Endothelial cell of umbilical vein (primary cell): Measurements from ENCODE around the gene RNF175. TPM values are rescaled to one million over a fixed set of nuclear protein-coding genes. Genes with fewer than 3 reads are reported as not detected.

Experiments
- BruUV-seq: library from RNA; stranded (reverse); fragments of 400-500 nt; replicated peaks from 2 replicates; lab custom pipeline; 2021; lab: Mats Ljungman, UMichigan
- CTCF ChIA-PET: fragments of 300-600, 350-600 bp; sonication (Branson Sonifier 250); formaldehyde crosslinking; loops from one replicate; lab custom pipeline; 2021; ENCODE audit warnings: antibody characterized with exemption, inconsistent platforms; lab: Charles Lee
- POLR2A ChIA-PET: fragments of 300-600, 350-600 bp; sonication (Branson Sonifier 250); formaldehyde crosslinking; loops from one replicate; lab custom pipeline; 2021; ENCODE audit warnings: antibody characterized with exemption, inconsistent platforms; lab: Charles Lee
- DNase-seq: peaks from one replicate; pipeline ENCODE4 v3.0.0-alpha.2; 2011; ENCODE audit warnings: low read depth, low spot score
- FAIRE-seq: peaks from 2 replicates; lab custom pipeline; 2011; peaks lifted over from hg19 to GRCh38; lab: Jason Lieb, UNC
- H2AFZ ChIP-seq: 2 replicates; pipeline ENCODE4 v1.6.0; 2012; ENCODE audit warnings: low read depth, low read length, control low read depth, inconsistent platforms
- H3K27ac ChIP-seq: 2 replicates; pipeline ENCODE4 v1.5.1; 2011; ENCODE audit warnings: low read depth, mild to moderate bottlenecking, control low read depth, low read length, moderate library complexity; ENCODE audit not compliant: insufficient read depth
- H3K27me3 ChIP-seq, 2 experiments: 2 replicates each; pipeline versions ENCODE4 v1.6.0 to v1.6.1; 2011; ENCODE audit warnings: low read length in 2 of 2, mixed read lengths in 1 of 2; ENCODE audit not compliant: control insufficient read depth in 2 of 2, insufficient read depth in 2 of 2
- H3K36me3 ChIP-seq, 2 experiments: 2 replicates in 1 of 2; 3 replicates in 1 of 2; pipeline ENCODE4 v1.5.1; 2011; ENCODE audit warnings: low read length in 2 of 2, mild to moderate bottlenecking in 1 of 2, moderate library complexity in 1 of 2; ENCODE audit not compliant: control insufficient read depth in 2 of 2, insufficient read depth in 2 of 2; ENCODE audit errors: extremely low read depth in 1 of 2
- H3K4me1 ChIP-seq: 3 replicates; pipeline ENCODE4 v1.5.1; 2011; ENCODE audit warnings: mild to moderate bottlenecking, low read length; ENCODE audit not compliant: control insufficient read depth, insufficient read depth; ENCODE audit errors: extremely low read depth
- H3K4me2 ChIP-seq: 2 replicates; pipeline ENCODE4 v1.6.1; 2011; ENCODE audit warnings: low read length, control low read depth, mixed read lengths; ENCODE audit not compliant: insufficient read depth
- H3K4me3 ChIP-seq, 3 experiments: fragments of 200-600 bp in 1 of 3; sonication (generic), shearing (Covaris generic) in 1 of 3; replicated peaks in 1 of 3; 2 replicates each; pipeline ENCODE4 v1.5.1; 2011 to 2016; ENCODE audit warnings: control low read depth in 3 of 3, low read length in 3 of 3, mild to moderate bottlenecking in 2 of 3, inconsistent platforms in 1 of 3, low read depth in 1 of 3, moderate library complexity in 1 of 3; ENCODE audit not compliant: insufficient read depth in 1 of 3
- H3K79me2 ChIP-seq: 2 replicates; pipeline ENCODE4 v1.6.0; 2012; ENCODE audit warnings: low read length, inconsistent platforms; ENCODE audit not compliant: control insufficient read depth, insufficient read depth
- H3K9ac ChIP-seq: replicated peaks from 2 replicates; pipeline ENCODE3; 2011; ENCODE audit warnings: low read length, control low read depth; ENCODE audit not compliant: insufficient read depth; ENCODE audit errors: extremely low read depth
- H3K9me1 ChIP-seq: replicated peaks from 3 replicates; pipeline ENCODE4 v1.6.0; 2011; ENCODE audit warnings: mild to moderate bottlenecking, low read length; ENCODE audit not compliant: control insufficient read depth, insufficient read depth; ENCODE audit errors: extremely low read depth
- H3K9me3 ChIP-seq: replicated peaks from 2 replicates; pipeline ENCODE4 v1.5.1; 2012; ENCODE audit warnings: low read length, inconsistent platforms; ENCODE audit not compliant: control insufficient read depth, insufficient read depth
- H4K20me1 ChIP-seq: replicated peaks from 2 replicates; pipeline ENCODE3; 2011; ENCODE audit warnings: mild to moderate bottlenecking, low read length; ENCODE audit not compliant: control insufficient read depth, insufficient read depth; ENCODE audit errors: extremely low read depth
- CTCF ChIP-seq, 2 donors: IDR thresholded peaks; 1 replicate in 1 of 2; 2 replicates in 1 of 2; pipeline ENCODE4 v1.5.1; 2011; ENCODE audit warnings: low read length in 2 of 2, mild to moderate bottlenecking in 2 of 2, moderate library complexity in 2 of 2, control low read depth in 1 of 2, inconsistent platforms in 1 of 2, low read depth in 1 of 2; ENCODE audit not compliant: insufficient read depth in 1 of 2; ENCODE audit errors: extremely low read depth in 1 of 2
- EZH2 ChIP-seq: IDR thresholded peaks from 2 replicates; pipeline ENCODE4 v1.6.1; 2012; ENCODE audit warnings: borderline replicate concordance, low read depth, mild to moderate bottlenecking, moderate library complexity, low read length, inconsistent platforms; ENCODE audit not compliant: severe bottlenecking
- FOS ChIP-seq: IDR thresholded peaks from 2 replicates; pipeline ENCODE4 v1.6.1; 2011; ENCODE audit warnings: mild to moderate bottlenecking, low read length, moderate library complexity, borderline replicate concordance; ENCODE audit not compliant: insufficient read depth
- GATA2 ChIP-seq: IDR thresholded peaks from 2 replicates; pipeline ENCODE4 v1.7.0; 2011; ENCODE audit warnings: low read depth, mild to moderate bottlenecking, moderate library complexity, mixed read lengths, low read length; ENCODE audit not compliant: insufficient read length, insufficient read depth
- JUN ChIP-seq: IDR thresholded peaks from 2 replicates; pipeline ENCODE4 v1.6.1; 2011; ENCODE audit warnings: borderline replicate concordance, low read depth; ENCODE audit not compliant: insufficient read length, insufficient read depth
- MAX ChIP-seq: IDR thresholded peaks from 2 replicates; pipeline ENCODE4 v1.6.1; 2011; ENCODE audit not compliant: insufficient read depth, insufficient read length
- MYC ChIP-seq: IDR thresholded peaks from one replicate; pipeline ENCODE4 v1.6.1; 2011; ENCODE audit warnings: mild to moderate bottlenecking, low read depth, low read length
- POLR2A ChIP-seq: IDR thresholded peaks from 2 replicates; pipeline ENCODE4 v1.6.1; 2012; ENCODE audit warnings: low read depth, mild to moderate bottlenecking, control low read depth, low read length
- POLR2AphosphoS5 ChIP-seq: IDR thresholded peaks from 2 replicates; pipeline ENCODE4 v1.6.1; 2012; ENCODE audit warnings: low read depth, mild to moderate bottlenecking, control low read depth, low read length, moderate library complexity; ENCODE audit not compliant: insufficient read depth
- dilution Hi-C: fragments of 300-500 bp; cut with MboI; formaldehyde crosslinking; loops from one replicate; pipeline ENCODE4 v1.15.0; 2019; ENCODE audit warnings: low sequenced_read_pairs; ENCODE audit not compliant: extremely low pct_ligation_motif_present
- intact Hi-C: fragments of 100-400 bp; cut with micrococcal nuclease; formaldehyde crosslinking; loops from one replicate; pipeline ENCODE4 v1.10.0; 2022
- polyA plus RNA-seq, 4 experiments: library from polyadenylated mRNA; depleted of rRNA in 3 of 4; stranded (reverse) in 3 of 4; unstranded in 1 of 4; fragments of >200 nt; gene quantifications; 2 replicates each; pipeline versions ENCODE4 v1.2.1 to v1.2.3, GENCODE V29; 2011 to 2012; ENCODE audit warnings: missing spikeins in 1 of 4
- total RNA-seq: library from RNA; stranded (reverse); gene quantifications from 2 replicates; pipeline ENCODE4 v1.2.3, GENCODE V29; 2021

The RNF175 gene
- total and polyA plus RNA-seq, 2 donors (not counting 3 experiments of a cell fraction or from before 2014, with no cell fraction given): not detected

- H4K20me1 ChIP-seq: no peaks in the 10 kb centered on the region
- BruUV-seq: no TSS peak
- H3K27me3 ChIP-seq: peaks cover 73 to 96% of the 10 kb centered on the region in 2 experiments
- DNase-seq: no peak
- POLR2A ChIA-PET: no interaction called here
- no peak overlapping the region for H3K4me2 ChIP-seq
- CTCF ChIA-PET: interaction anchor here (0.9 to 1.5 kb wide), 3 partner anchors 9 to 716 kb away, joined by 3 to 6 read pairs (median 4); no protein-coding TSS in a partner anchor
- TF ChIP-seq GATA2 (no peak), POLR2AphosphoS5 (no peak), MYC (no peak), CTCF (IDR thresholded peaks at IDR 0.05; ENCODE audit: extremely low read depth in 1 of 2, insufficient read depth in 1 of 2, low read depth in 1 of 2, low read length in 2 of 2) (no peak), FOS (no peak), EZH2 (no peak), JUN (no peak), MAX (no peak), POLR2A (no peak)
- H3K9ac ChIP-seq: no peak overlapping the region
- H3K9me3 ChIP-seq: no peaks in the 10 kb centered on the region
- intact Hi-C loops (no loop called here), dilution Hi-C loops (no loop called here)
- no peaks in the 10 kb centered on the region for H3K9me1 ChIP-seq
- no peaks in the 10 kb centered on the region for H3K79me2 ChIP-seq
- no peak overlapping the region for H2AFZ ChIP-seq
- H3K4me1 ChIP-seq: peaks cover 12% of the 10 kb centered on the region
- no peak overlapping the region for H3K27ac ChIP-seq
- FAIRE-seq: no peak
- H3K36me3 ChIP-seq: no peaks in the 10 kb centered on the region
- no peak overlapping the region for H3K4me3 ChIP-seq
Measured at GRCh38 chr4:153790500-153790865, 30.7 kb upstream of the RNF175 start.
